WI38 (cell line): ENCODE measurements around the gene EPB41L4A.
A peak's percentile ranks its signal among the peaks of the same experiment; 100 is the strongest.

Source experiments
- H3K4me3 ChIP-seq: 2 replicates; pipeline ENCODE4 v1.5.1; 2011; ENCODE audit warnings: low read depth, mild to moderate bottlenecking, control low read depth, low read length
- TF ChIP-seq, protein P1 (sequence below): IDR thresholded peaks from 2 replicates; pipeline ENCODE4 v1.5.1; 2012; ENCODE audit warnings: low read depth, mild to moderate bottlenecking, control low read depth, low read length

Gene EPB41L4A

DNA sequence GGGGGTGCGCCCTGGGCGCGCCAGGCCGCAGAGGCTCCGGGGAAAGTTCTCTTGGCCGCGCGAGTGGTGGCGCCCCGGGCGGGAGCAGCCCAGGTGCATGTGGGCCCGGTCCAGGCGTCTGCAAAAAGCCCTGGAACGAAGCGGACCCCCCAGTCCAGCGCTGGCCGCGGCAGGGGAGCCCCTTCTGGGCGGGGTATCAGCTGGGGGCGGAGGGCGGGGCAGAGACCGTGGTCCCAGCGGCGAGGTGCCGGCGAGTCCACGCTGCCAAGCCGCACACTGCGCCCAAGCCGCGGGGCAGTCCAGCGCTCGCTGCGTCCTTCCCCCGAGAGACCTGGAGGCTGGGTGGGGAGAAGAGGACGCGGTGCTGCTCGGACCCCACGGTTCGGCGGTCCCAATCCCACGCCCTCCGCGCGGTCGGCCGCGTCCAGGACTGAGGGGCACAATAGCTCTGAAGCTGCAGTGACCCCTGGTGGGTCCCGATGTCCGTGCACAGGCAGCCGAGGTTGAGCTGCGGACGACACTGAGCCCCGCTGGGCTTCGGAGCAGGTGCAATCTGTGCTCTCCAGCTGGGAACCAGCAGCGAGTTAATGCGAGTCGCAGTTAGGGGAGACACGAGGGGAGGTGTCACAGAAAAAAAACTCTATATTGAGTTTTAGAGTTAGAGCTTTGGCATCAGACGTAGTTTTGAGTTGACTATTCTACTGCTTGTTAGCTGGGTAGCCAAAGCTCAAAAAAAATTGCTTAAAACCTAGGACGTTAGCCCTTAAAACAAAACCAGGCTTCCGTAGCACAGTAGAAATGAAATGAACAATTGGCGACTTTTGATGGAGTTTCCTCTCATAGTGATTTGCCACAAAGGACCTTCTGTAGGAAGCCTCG, 1.1 kb upstream of the EPB41L4A start:
- peak overlapping the region; percentile 52 for H3K4me3 ChIP-seq
- TF ChIP-seq, protein P1, sequence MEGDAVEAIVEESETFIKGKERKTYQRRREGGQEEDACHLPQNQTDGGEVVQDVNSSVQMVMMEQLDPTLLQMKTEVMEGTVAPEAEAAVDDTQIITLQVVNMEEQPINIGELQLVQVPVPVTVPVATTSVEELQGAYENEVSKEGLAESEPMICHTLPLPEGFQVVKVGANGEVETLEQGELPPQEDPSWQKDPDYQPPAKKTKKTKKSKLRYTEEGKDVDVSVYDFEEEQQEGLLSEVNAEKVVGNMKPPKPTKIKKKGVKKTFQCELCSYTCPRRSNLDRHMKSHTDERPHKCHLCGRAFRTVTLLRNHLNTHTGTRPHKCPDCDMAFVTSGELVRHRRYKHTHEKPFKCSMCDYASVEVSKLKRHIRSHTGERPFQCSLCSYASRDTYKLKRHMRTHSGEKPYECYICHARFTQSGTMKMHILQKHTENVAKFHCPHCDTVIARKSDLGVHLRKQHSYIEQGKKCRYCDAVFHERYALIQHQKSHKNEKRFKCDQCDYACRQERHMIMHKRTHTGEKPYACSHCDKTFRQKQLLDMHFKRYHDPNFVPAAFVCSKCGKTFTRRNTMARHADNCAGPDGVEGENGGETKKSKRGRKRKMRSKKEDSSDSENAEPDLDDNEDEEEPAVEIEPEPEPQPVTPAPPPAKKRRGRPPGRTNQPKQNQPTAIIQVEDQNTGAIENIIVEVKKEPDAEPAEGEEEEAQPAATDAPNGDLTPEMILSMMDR: peak; percentile 44

DNA sequence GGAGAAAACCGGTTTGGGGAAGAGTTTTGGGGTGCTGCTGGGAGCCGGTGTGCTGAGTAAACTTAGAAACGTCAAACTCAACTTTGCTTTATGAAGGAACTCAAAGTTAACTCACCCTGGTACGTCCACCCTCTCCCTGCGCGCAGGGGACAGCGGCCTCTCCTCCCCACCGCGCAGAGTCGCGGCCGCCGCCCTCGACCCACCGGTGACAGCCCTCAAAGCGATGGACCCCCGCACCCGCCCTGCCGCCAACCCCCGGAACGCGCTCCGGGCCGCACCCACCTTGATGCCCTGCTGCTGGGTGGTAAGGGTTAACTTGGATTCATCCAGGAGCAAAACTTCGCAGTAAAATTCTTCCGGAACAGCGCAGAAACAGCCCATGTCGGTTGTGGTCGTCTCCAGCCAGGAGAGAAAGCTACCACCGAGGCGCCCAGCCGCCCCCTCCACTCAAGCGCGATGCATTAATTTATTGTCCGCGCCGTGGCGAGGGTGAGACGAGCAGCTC, 366 bp downstream of the EPB41L4A start:
- H3K4me3 ChIP-seq: peak overlapping the region; percentile 52
- TF ChIP-seq, protein P1: no peak

DNA sequence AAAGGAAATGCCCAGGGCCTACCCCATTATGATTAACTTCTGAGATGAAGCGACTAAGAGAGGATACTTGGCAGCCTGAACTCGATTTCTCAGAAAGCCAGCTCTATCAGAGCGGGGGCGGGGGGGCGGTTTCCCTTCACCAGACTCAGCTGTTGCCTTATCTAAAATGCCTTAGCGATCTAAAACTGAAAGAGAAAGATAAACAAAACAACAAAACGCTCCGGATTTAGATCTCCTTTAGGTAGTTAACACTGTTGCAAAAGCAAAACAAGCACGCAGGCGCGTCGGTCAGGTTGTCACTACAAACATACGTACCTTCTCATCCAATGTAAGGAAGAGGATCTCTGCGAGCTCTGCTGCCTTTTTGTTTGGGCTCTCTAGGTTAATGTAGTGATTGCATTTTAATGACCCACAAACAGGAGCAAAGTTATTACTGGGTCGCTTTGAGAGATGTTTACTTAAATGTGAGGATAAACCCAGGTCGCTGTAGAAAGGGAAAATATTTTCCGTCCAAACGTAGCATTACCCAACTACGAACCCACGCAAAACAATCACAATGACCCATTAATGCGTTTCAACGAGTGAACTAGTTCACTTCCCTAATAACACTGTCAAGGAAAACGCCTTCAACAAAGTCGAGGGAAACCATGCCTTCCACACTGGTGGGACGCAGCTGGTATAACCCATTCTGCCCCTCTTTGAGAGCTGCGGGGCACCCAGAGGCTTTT, 982 bp downstream of the EPB41L4A start:
- H3K4me3 ChIP-seq: peak overlapping the region; percentile 36

DNA sequence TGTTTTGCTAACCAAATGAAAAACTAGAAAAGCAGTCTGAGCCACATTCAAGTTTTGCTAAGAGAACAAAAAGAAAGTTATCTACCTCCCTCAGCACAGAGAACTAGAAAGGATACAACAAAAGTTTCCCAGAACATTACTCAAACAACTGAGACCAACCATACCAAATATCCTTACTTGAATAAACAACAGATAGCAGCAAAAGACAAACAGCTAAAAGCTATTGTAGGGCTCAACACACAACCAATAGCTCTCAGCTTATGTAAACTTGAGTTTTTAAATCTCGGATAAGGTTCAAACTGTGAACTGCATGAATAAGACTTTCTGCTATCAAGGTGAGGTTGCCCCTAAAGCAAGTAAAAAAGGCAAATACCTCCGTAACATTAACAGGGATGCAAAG, 3.5 kb downstream of the EPB41L4A start:
- no peak overlapping the region for H3K4me3 ChIP-seq
- TF ChIP-seq, protein P1: no peak

More for the DNA sequence above, 982 bp downstream of the EPB41L4A start:
- TF ChIP-seq, protein P1: no peak

DNA sequence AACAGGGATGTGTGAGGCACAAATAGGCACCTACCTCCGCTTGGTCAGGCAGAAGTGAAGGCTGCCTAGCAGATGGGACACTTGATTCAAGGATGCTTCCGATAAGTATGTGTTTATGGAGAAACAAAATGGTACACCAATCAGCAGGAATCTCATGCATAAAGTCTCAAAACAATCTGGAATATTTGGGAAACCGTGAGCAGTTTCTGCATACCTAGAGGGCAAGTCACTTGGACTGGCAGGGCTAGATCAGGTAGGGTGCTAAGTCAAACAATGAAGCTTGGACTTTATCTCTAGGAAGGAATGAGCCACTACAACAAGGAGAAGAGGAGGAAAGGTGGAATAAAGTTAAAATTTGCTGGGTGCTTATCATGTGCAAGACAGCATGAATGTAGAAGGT, 5.5 kb downstream of the EPB41L4A start:
- H3K4me3 ChIP-seq: no peak overlapping the region
- TF ChIP-seq, protein P1: no peak

DNA sequence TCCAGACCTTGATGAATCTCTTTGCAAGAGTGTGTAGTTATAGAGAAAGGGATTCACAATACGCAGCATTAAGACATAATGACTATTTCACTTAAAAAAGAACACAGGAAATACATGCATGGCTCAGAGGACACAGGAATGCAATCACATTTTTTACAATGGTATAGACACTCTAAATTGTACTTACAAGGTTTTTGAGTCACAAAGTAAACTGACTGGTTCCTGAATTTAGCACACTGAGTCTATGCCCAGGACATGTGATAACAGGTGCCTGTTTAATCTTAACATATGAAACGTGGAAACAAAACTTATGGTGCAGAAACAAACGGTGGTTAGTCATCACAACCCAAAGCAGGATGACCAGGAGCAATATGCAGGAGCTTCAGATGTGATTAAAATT, 6.7 kb downstream of the EPB41L4A start:
- TF ChIP-seq, protein P1: no peak
- no peak overlapping the region for H3K4me3 ChIP-seq

DNA sequence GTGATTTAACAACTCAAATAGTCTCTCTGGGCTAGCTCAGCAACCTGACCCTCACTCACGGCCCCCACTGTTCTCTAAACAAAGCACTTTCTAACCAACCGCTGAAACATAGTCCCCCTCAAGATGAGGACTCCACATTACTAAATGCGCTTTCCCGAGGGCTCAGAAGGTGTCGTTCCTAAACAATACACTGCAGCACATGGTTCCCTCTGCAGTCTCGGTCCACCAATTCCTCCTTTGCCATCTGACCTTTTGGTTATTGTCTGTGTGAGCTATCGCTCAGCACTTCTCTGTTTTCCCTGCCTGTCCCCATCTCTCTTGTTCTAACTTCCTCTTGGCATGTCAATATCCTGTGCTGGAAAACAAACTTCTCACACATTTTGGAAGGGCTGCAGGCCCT, 7.2 kb downstream of the EPB41L4A start:
- no peak overlapping the region for H3K4me3 ChIP-seq
- TF ChIP-seq, protein P1: no peak
